HepG2 (cell line): ENCODE measurements around the gene COL18A1. TPM values are rescaled to one million over a fixed set of nuclear protein-coding genes. Genes with fewer than 3 reads are reported as not detected.

Experiments
- ATAC-seq: fragments of 200-7000 bp; cut with Tn5 transposase; 3 replicates; pipeline ENCODE4 v1.9.1; 2020; ENCODE audit warnings: mild to moderate bottlenecking, moderate library complexity
- BruUV-seq: library from RNA; stranded (reverse); fragments of 400-500 nt; replicated peaks from 2 replicates; lab custom pipeline; 2021; lab: Mats Ljungman, UMichigan
- CTCF ChIA-PET: fragments of 300-600 bp; formaldehyde crosslinking; extraction: SDS; loops from one replicate; lab custom pipeline; 2021; ENCODE audit warnings: low total read pairs, inconsistent platforms, low intra/inter-chr PET ratio; lab: Yijun Ruan, JAX
- POLR2A ChIA-PET: fragments of 350-600 bp; sonication (Branson Sonifier 250); formaldehyde crosslinking; loops from one replicate; lab custom pipeline; 2020; ENCODE audit warnings: antibody characterized with exemption, inconsistent platforms; lab: Yijun Ruan, JAX
- DNase-seq: peaks from one replicate; pipeline ENCODE4 v3.0.0-alpha.2; 2015; ENCODE audit warnings: low spot score
- FAIRE-seq: peaks from 3 replicates; lab custom pipeline; 2011; peaks lifted over from hg19 to GRCh38; lab: Jason Lieb, UNC
- H2AFZ ChIP-seq: one replicate; pipeline ENCODE4 v1.6.1; 2011; ENCODE audit warnings: low read length, inconsistent platforms
- H3K27ac ChIP-seq: fragments of 300-600 bp; 3 replicates; pipeline ENCODE4 v1.8.0; 2011; ENCODE audit warnings: mixed run types, mild to moderate bottlenecking, mixed read lengths, low read length, inconsistent platforms; ENCODE audit not compliant: insufficient read depth; ENCODE audit errors: extremely low read length
- H3K27me3 ChIP-seq, 2 experiments: fragments of 200-600 bp in 1 of 2; 2 replicates in 1 of 2; 3 replicates in 1 of 2; pipeline versions ENCODE4 v1.6.0 to v1.8.0; 2011; ENCODE audit warnings: low read length in 2 of 2, mild to moderate bottlenecking in 2 of 2, moderate library complexity in 2 of 2, inconsistent platforms in 1 of 2; ENCODE audit not compliant: insufficient read depth in 2 of 2, control insufficient read depth in 1 of 2
- H3K36me3 ChIP-seq, 2 experiments: fragments of 200-600 bp in 1 of 2; replicated peaks in 1 of 2; 2 replicates in 1 of 2; 3 replicates in 1 of 2; pipeline versions ENCODE4 v1.5.1 to v1.8.0; 2011; ENCODE audit warnings: low read length in 2 of 2, inconsistent platforms in 1 of 2; ENCODE audit not compliant: insufficient read depth in 2 of 2, control insufficient read depth in 1 of 2
- H3K4me1 ChIP-seq: 2 replicates; pipeline ENCODE4 v1.5.1; 2012; ENCODE audit warnings: low read length, inconsistent platforms; ENCODE audit not compliant: insufficient read depth
- H3K4me2 ChIP-seq: 2 replicates; pipeline ENCODE4 v1.6.0; 2011; ENCODE audit warnings: low read depth, low read length, inconsistent platforms
- H3K4me3 ChIP-seq, 3 experiments: fragments of 200-600 bp in 1 of 3; sonication (generic), shearing (Covaris generic) in 1 of 3; replicated peaks in 1 of 3; 2 replicates each; pipeline ENCODE4 v1.5.1; 2011 to 2016; ENCODE audit warnings: low read length in 3 of 3, inconsistent platforms in 2 of 3, low read depth in 2 of 3, mild to moderate bottlenecking in 2 of 3, control low read depth in 1 of 3, mixed read lengths in 1 of 3; ENCODE audit not compliant: insufficient read depth in 1 of 3
- H3K79me2 ChIP-seq: one replicate; pipeline ENCODE4 v1.6.1; 2011; ENCODE audit warnings: low read length, inconsistent platforms; ENCODE audit not compliant: insufficient read depth
- H3K9ac ChIP-seq: 2 replicates; pipeline ENCODE4 v1.6.0; 2011; ENCODE audit warnings: mild to moderate bottlenecking, low read depth, low read length, inconsistent platforms; ENCODE audit not compliant: insufficient read depth
- H3K9me3 ChIP-seq: 2 replicates; pipeline ENCODE4 v1.5.1; 2012; ENCODE audit warnings: mild to moderate bottlenecking, low read length
- H4K20me1 ChIP-seq: 2 replicates; pipeline ENCODE4 v1.6.0; 2011; ENCODE audit warnings: inconsistent platforms, mild to moderate bottlenecking, low read length, moderate library complexity; ENCODE audit not compliant: insufficient read depth
- BHLHE40 ChIP-seq: IDR thresholded peaks from 2 replicates; pipeline ENCODE4 v1.6.1; 2011; ENCODE audit warnings: low read length, improper control_type of control experiment
- FOXP1 ChIP-seq, 2 experiments: fragments of 450-650 bp in 1 of 2; IDR thresholded peaks; 2 replicates each; pipeline ENCODE4 v1.6.1; 2017 to 2018; ENCODE audit warnings: antibody characterized with exemption in 1 of 2
- GFI1 ChIP-seq: sonication (generic); formaldehyde crosslinking; IDR thresholded peaks from 2 replicates; pipeline ENCODE4 v1.5.0; 2020; ENCODE audit warnings: missing genetic modification reagents, mild to moderate bottlenecking, borderline replicate concordance
- KDM6A ChIP-seq: IDR thresholded peaks from 2 replicates; pipeline ENCODE4 v1.6.1; 2016; ENCODE audit warnings: low read depth
- SKI ChIP-seq: fragments of 450-650 bp; IDR thresholded peaks from one replicate; pipeline ENCODE4 v1.6.1; 2018; ENCODE audit warnings: mild to moderate bottlenecking; ENCODE audit not compliant: partially characterized antibody
- TBL1XR1 ChIP-seq: fragments of 150-350 bp; IDR thresholded peaks from 2 replicates; pipeline ENCODE4 v1.6.1; 2014; ENCODE audit warnings: borderline replicate concordance, low read length; ENCODE audit not compliant: partially characterized antibody
- ZBTB42 ChIP-seq: sonication (generic); formaldehyde crosslinking; IDR thresholded peaks from 2 replicates; pipeline ENCODE4 v1.5.0; 2020; ENCODE audit warnings: mild to moderate bottlenecking, missing genetic modification reagents
- ZMYM2 ChIP-seq: sonication (generic); formaldehyde crosslinking; IDR thresholded peaks from 2 replicates; pipeline ENCODE4 v1.8.0; 2022; ENCODE audit warnings: mild to moderate bottlenecking, missing genetic modification reagents
- ZNF263 ChIP-seq: sonication (generic); formaldehyde crosslinking; IDR thresholded peaks from 2 replicates; pipeline ENCODE4 v1.4.0; 2020; ENCODE audit warnings: missing genetic modification reagents
- WGBS: methylation state at CpG from one replicate; pipeline ENCODE4 v1.1.6; 2017; ENCODE audit warnings: low lambda C conversion rate; 5-methylcytosine and 5-hydroxymethylcytosine counted together
- in situ Hi-C: cut with HindIII; loops from 2 replicates; pipeline ENCODE4 v1.10.0; 2017; ENCODE audit warnings: low pct_unique_long_range_greater_than_20kb; ENCODE audit not compliant: extremely low pct_ligation_motif_present
- intact Hi-C: fragments of 100-400 bp; cut with micrococcal nuclease; formaldehyde crosslinking; loops from one replicate; pipeline ENCODE4 v1.10.0; 2022; ENCODE audit not compliant: unreplicated experiment
- polyA plus RNA-seq, 8 experiments: library from polyadenylated mRNA; depleted of rRNA in 3 of 8; stranded (reverse) in 7 of 8; unstranded in 1 of 8; fragments of >200 nt; fragmentation: Illumina TruSeq in 4 of 8; extraction: Trizol in 4 of 8; gene quantifications; 2 replicates each; pipeline versions ENCODE4 v1.2.1 to v1.2.3, GENCODE V29; 2011 to 2016; ENCODE audit warnings: low read depth in 4 of 8, missing spikeins in 1 of 8, mixed read lengths in 1 of 8; ENCODE audit not compliant: insufficient read depth in 1 of 8
- total RNA-seq, 5 experiments: library from RNA; depleted of rRNA; stranded (reverse); fragments of >200 nt; fragmentation: Illumina TruSeq; extraction: Trizol; gene quantifications; 2 replicates each; pipeline ENCODE4 v1.2.3, GENCODE V29; 2016; ENCODE audit warnings: low read depth in 1 of 5
- TF ChIP-seq, protein P1 (sequence below): sonication (generic); formaldehyde crosslinking; IDR thresholded peaks from 2 replicates; pipeline ENCODE4 v1.4.0; 2020; ENCODE audit warnings: mild to moderate bottlenecking, missing genetic modification reagents

COL18A1 gene
- total and polyA plus RNA-seq, 2 of the 13 experiments (the other 11 are each of a cell fraction or from before 2014, with no cell fraction given) = 79.0 to 102 TPM

GRCh38 chr21:45366476-45366875 lies 38.5 kb upstream of the COL18A1 start:
- ChIA-PET POLR2A (interaction anchor here (1.2 to 2.1 kb wide), 8 partner anchors 10 to 78 kb away, joined by 3 to 8 read pairs (median 5); partner anchors contain the start of gene POFUT2), CTCF (no interaction called here)
- DNase-seq (no peak), FAIRE-seq (no peak), ATAC-seq (no peak)
- BruUV-seq = no TSS peak
- in situ Hi-C loops = no loop called here
- no peaks in the 10 kb centered on the region for H3K27me3 ChIP-seq
- H3K4me1 ChIP-seq = peaks cover 71% of the 10 kb centered on the region
- H3K4me3 ChIP-seq = peak overlapping the region in 1 of 3 experiments; percentile 59; a peak in 2 of 6 replicates
- no peaks in the 10 kb centered on the region for H3K79me2 ChIP-seq
- intact Hi-C loops = no loop called here
- WGBS = 88% methylated on average over 10 of the region's 17 CpGs
- H3K36me3 ChIP-seq = no peaks in the 10 kb centered on the region
- H4K20me1 ChIP-seq = no peaks in the 10 kb centered on the region
- peak overlapping the region; percentile 76 for H3K27ac ChIP-seq
- TF ChIP-seq FOXP1 (IDR thresholded peaks at IDR 0.05) (no peak), FOXP1 (CRISPR knock-in tag; IDR thresholded peaks at IDR 0.05) (no peak), ZBTB42 (CRISPR knock-in tag) (0 out of 2 replicates have a peak, but pooled peaks have one; percentile 9), KDM6A (CRISPR knock-in tag) (no peak), SKI (no peak), ZNF263 (CRISPR knock-in tag) (peak; percentile 43; the same call in 1 of the 2 replicates), ZMYM2 (CRISPR knock-in tag) (0 out of 2 replicates have a peak, but pooled peaks have one; percentile 41), BHLHE40 (no peak), GFI1 (CRISPR knock-in tag) (0 out of 2 replicates have a peak, but pooled peaks have one; percentile 17), TBL1XR1 (no peak)
- TF ChIP-seq, protein P1, sequence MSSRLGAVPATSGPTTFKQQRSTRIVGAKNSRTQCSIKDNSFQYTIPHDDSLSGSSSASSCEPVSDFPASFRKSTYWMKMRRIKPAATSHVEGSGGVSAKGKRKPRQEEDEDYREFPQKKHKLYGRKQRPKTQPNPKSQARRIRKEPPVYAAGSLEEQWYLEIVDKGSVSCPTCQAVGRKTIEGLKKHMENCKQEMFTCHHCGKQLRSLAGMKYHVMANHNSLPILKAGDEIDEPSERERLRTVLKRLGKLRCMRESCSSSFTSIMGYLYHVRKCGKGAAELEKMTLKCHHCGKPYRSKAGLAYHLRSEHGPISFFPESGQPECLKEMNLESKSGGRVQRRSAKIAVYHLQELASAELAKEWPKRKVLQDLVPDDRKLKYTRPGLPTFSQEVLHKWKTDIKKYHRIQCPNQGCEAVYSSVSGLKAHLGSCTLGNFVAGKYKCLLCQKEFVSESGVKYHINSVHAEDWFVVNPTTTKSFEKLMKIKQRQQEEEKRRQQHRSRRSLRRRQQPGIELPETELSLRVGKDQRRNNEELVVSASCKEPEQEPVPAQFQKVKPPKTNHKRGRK (CRISPR knock-in tag) = no peak
- H2AFZ ChIP-seq = no peak overlapping the region
- peak overlapping the region; percentile 42 for H3K9ac ChIP-seq
- peak overlapping the region; percentile 85 for H3K4me2 ChIP-seq
- H3K9me3 ChIP-seq = no peaks in the 10 kb centered on the region
